Measurements from ENCODE around the gene DDX5.
"Not testable (repeated sequence)": the region's sequence is repeated elsewhere in the genome, so short reads cannot be mapped to it uniquely, and the experiment has no call there.

DDX5 gene

DNA sequence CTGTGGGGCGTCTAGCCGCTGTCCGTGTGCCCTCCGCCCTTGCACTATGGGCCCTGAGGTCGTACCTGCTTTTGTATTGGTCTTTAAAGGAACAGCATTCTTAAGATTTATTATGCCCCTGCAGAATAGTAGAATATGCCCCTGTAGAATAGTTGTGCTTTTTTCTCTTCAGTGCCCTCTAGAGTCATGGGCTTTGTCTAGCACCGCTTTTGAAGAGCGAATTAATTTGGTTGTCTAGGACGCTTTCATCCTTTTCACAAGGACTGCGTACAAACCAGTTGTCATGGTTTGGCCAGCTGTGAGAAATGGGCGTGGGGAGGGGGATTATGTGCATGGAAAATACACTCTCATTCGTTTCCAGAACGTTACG lies 1.3 kb upstream of the DDX5 start:
- peak; percentile 72 for DNase-seq (ENCODE audit: low spot score)

- peak; percentile 95 for DNase-seq (ENCODE audit: low spot score)
Observed at GRCh38 chr17:64506576-64507412, 705 bp upstream of the DDX5 start, which contains the start of gene CEP95. CEP95 (plus strand) TSS chr17:64506977; CDS start chr17:64507098, 121 bp downstream.

DNA sequence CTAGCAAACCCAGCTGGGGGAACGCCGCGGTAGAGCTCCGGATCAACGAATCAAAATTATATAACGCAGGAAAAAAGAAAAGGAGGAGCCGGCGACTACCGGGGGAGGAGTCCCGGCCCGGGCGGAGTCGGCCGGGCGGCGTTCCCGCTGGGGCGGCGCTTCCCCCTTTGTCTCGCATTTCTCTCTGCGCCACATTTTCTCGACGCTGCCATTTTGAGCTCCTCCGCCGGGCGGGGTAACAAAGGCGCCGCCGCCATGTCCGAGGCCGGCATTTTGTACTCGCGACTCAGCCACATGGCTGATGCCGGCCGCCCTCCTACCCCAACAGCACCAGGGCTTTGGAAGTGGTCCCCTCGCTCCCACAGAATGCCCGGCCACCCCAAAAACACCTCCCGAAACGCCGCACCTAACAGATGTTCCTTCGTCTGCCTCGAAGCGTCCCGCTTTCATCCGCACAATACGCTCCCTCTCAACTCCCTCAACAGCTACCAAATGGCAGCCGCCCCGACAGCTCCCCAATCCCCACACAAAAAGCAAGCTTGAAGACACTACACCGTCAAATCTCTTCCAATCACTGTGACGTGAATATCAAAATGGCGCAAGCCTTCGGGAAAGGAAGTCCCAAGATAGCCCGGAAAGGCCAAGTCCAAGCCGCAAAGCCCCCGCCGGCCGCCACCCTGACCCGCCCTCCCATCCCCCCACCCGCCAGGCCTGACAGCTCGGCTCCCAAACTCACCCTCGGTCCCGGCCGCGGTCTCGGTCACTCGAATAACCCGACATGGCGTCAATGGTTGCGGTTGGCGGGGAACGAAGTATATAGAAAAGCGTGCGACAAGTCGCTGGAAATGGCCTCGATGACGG lies 519 bp downstream of the DDX5 start:
- DNase-seq (ENCODE audit: low spot score) = peak; percentile 97

- DNase-seq (ENCODE audit: low spot score) = no peak
Observed at GRCh38 chr17:64504769-64505339, 1.2 kb downstream of the DDX5 start.

DNA sequence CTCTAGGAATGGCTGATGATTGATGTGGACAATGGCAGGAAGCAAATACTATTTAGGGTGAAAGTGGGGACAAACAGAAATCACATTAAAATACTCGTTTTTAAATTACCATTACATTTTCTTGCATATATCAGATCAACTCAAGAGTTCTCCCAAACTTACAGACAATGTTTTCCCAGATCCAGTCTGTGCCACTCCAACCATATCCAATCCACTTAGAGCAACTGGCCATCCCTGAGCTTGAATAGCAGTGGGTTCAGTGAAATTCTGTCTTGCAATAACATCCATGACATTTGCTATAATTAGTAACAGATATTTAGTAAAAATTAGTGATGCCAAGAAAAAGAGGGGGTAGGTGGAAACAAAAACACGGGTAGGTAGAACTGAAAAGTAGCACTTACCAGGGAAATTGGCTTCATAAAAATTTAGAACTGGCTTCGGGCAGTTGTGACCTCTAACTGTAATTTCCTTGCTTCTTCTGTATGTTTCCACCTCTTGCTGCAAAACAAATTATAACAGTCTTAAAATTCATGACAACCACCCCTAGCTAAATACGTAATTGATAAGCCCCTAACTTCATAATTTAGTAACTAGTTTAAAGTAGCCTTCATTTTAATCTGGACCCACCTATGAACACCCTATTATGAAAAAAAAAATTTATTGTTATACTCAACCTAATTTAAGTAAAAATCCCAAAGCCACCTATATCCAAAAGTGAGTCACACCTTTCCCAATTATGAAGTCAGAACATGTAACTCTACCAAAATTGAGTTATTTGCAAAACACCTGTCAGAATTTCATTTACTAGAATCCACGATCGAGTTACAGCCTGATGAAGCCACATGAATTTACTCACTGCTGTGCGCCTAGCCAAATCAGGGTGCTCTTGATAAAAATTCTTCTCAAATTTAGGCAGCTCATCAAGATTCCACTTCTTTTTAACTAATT lies 2.0 kb downstream of the DDX5 start:
- DNase-seq (ENCODE audit: low spot score) = no peak

DNA sequence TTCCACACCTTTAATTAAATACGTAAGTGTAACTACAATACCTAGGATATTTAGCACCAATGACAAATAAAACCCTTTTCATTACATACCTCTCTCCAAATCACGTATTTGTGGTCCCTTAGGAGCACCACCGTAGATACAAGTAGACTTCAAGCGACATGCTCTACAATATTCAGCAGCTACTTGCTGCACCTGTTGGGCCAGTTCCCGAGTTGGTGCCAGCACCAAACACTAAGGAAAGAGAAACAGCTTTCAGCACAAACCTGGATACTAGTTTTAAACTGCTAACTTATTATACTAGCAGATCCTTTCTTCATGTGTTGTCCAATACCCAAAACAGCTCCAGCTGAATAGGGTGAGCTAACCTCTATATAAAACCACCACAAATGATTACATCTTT lies 2.7 kb downstream of the DDX5 start:
- DNase-seq (ENCODE audit: low spot score) = no peak

DNA sequence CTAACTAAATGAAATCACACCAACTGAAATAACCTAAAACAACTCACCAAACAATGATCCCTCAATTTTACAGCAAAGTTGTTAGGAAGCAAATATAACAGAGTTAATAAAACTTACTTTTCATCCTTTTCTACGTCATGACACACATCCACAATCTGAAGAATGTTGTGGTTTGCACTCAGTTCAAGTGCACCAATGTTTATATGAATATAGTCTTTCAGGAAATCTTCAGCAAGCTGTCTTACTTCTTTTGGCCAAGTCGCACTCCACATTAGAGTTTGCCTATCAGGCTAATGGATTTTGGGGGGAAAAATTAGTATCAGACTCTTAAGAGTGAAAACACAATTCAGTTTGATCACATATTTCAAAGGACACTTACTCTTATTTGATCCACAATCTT lies 3.3 kb downstream of the DDX5 start:
- no peak for DNase-seq (ENCODE audit: low spot score)

GRCh38 chr17:64502021-64502420 lies 4.1 kb downstream of the DDX5 start:
- no peak for DNase-seq (ENCODE audit: low spot score)

DNA sequence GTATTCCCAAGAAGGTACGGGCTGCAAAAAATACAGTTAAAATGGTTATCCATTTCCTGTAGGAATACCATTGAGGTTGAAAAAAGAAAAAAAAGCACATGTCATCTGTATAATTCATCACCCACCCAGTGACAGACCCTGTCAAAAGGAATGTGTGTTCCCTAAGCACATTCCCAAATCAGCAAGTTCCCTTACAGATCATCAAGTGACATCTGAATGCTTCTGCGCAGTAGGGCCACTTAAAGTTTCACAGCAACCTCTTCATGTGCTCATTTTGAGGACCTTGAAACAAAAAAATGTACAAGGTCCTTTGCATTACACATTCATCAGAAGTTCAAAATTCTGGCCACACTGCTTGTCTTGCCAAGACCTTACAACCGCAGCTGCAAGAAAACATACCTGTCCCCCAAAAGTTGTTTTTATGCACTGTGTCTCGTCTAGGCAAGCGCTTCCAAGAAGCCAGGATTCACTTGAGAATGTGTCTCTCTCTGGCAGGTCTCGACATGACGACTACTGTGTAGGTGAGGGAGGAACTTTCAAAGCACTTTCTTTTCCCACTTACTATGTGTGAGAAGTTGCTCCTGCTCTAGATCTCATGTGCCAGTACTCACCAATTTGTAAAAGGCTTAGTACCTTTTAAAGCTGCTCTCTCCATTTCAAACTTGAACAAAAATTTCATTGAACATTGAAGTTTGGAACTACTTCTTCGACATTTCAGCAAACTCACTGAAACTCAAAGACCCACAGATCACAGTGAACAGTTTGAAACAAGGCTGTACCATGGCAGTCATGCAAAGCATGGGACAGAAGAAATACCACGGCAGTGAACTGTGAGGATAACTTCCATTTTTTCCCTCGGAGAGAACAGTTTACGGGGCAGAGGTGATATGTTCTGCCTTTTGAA lies 5.0 kb downstream of the DDX5 start:
- DNase-seq (ENCODE audit: low spot score) = no peak

DNA sequence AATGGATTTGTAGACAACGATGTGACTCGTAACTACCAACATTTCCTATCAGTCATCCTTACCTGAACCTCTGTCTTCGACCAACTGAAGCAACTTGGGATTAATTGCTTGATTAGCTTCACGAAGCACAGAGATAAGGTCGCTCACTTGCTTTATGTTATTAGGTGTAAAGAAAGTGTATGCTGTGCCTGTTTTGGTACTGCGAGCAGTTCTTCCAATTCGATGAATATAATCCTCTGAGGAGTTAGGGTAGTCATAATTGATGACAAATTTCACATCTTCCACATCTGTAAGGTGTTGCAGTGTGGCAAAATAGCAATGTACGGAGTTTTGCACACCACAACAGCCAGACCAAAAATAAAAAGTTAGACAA lies 5.6 kb downstream of the DDX5 start:
- DNase-seq (ENCODE audit: low spot score) = no peak

DNA sequence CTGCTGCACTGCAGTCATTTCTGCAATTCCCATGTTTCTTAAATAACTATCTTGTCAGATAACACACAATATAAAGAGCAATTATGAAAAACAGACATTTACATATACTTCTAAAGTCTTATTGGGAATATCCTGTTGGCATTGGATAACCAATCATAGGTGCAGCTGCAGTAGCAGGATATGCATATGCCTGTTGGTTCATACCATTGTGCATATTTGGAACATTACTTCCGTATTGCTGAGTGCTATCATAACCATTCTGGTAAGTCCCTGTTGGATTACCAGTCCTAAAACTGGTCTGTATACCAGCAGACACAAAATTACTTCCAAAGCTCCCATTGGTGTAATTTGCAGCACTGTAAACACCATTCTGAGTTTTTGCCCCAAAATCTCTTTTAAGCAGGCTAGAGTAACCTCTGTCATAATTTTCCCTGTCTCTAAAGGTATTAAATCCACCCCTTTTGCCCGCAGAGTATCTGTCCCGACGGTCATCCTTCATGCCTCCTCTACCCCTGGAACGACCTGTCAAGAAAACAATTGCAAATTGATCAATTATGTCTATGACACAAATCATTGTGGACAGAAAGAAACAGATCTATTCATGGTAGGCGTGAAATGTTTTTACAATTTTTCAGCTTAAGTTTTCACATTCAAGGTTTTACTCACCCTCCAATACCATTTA lies 6.1 kb downstream of the DDX5 start:
- DNase-seq (ENCODE audit: low spot score) = no peak

DNA sequence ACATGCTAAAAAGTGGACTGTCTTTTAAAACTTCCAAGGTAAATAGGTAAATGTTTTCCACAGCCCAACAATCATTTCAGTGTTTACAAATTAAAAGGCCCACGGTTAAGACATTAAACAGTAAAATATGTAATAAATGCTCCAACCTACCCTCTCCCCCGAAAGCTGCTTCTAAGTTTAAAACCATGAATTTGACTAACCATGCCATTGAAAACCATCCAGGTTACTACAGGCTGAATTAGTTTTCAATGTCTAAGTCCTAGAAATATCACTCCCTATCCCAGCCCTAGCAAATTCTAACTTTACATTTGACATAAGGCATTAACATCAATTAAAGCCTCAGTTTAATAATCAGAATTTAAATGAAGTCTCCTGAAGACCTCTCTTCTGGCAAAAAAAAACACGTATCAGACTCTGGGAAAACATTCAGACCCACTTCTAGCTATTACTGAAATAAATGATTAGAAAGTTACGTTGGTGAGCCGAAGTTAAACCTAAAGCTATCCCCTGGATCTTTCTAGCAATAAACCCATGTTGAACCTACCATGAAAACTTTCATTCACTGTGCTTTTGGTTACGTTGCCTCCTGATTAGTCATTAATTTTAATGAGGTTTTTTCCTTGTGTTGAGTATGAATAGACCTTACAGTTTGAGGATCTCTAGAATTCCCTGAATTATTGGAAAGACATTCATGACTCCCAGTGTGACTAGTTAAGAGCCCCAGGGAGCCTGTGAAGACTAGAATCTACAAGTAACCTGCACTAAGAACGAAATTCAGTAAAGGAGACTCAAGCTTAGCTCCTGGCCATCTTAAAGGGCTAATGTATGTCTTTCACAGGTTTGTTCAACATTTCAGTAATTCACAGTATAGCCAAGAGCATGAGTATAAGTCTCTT lies 7.5 kb downstream of the DDX5 start:
- no peak for DNase-seq (ENCODE audit: low spot score)

- no peak for DNase-seq (ENCODE audit: low spot score)
Observed at GRCh38 chr17:64497565-64498035, 8.5 kb downstream of the DDX5 start.

DNA sequence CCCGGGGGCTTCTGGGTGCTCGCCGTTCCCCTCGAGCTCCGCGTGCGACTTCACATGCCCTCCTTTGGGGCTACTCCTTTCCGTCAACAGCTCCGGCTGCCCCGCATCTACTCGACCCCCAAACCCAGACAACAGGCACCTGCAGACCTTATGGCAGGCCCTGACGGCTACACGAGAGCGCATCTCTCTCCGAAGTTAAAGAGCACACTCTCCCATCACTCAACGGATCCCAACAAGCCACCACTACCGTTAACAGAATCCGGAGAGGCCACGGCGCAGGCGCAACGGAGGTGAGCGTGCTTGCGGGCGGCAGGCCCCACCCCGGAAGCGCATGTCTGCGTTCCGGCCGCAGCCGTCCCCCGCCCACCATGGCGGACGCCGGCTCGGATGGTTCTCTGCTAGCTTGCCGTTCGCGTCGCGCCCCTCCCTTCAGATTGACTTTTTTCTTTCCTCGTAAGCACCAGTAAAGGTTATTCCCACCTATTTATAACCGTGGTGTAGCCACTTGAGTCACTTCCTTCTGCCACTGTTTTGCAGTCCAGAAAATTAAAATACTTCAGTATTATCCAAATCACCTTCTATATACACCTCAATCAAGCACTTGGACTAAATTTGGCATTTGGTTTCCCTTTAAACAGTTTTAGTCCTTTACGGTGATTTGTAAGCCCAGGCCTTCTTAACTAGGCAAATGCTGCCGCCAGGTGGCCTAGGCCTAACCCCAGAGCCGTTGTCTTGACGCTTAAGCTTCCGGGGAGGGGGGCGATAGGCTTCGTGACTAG lies 9.1 kb downstream of the DDX5 start, which contains the start of gene POLG2:
Gene POLG2, minus strand, starts transcription at position 269 of the 779 bp plus-strand sequence. Its CDS starts 86 bp downstream, at position 183.
- peak; percentile 95 for DNase-seq (ENCODE audit: low spot score)

DNA sequence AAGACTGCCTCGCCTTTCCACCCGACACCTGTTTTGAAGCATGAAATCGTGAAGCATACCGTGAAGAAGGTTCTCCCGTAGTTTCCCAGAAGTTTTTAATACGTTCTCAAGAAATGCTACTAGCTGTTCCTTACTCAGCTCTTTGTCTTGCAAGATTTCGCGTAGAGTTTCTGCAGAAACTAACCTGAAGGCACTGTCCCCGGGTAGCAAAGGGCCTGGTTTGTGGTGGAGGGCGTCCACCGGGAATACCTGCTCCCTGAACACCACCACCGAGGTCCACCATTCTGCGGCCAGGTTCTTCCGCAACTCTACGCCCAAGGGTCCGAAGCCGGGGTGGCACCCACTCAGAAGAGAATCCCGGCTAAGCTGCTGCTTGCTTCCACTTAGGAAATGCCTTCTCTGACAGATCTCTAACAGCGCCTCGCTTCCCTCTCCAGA lies 9.7 kb downstream of the DDX5 start:
- no peak for DNase-seq (ENCODE audit: low spot score)

GRCh38 chr17:64495300-64495699 lies 10.8 kb downstream of the DDX5 start:
- DNase-seq (ENCODE audit: low spot score) = not testable (repeated sequence)

GRCh38 chr17:64494121-64494520 lies 12.0 kb downstream of the DDX5 start:
- DNase-seq (ENCODE audit: low spot score) = no peak

Measured in left forelimb (tissue), 1 donor.